Activated CD4-positive, alpha-beta memory T cell treated with anti-CD3 and anti-CD28 coated beads for 36 hours (primary cell): ENCODE data around the gene GRM2. TPM values are rescaled to one million over a fixed set of nuclear protein-coding genes. Genes with fewer than 3 reads are reported as not detected.
"Not testable (repeated sequence)": the region's sequence is repeated elsewhere in the genome, so short reads cannot be mapped to it uniquely, and the experiment has no call there.

Experiments
- CTCF ChIA-PET: fragments of 350-600 bp; sonication (Branson Sonifier 250); formaldehyde crosslinking; loops from one replicate; lab custom pipeline; 2021; ENCODE audit warnings: antibody characterized with exemption, inconsistent platforms; lab: Charles Lee
- POLR2A ChIA-PET: fragments of 350-600 bp; sonication (Branson Sonifier 250); formaldehyde crosslinking; loops from one replicate; lab custom pipeline; 2021; ENCODE audit warnings: antibody characterized with exemption; lab: Charles Lee
- DNase-seq: peaks from one replicate; pipeline ENCODE4 v3.0.0-alpha.2; 2020
- H3K27ac Mint-ChIP-seq: one replicate; pipeline ENCODE4 v1.8.0; 2021; ENCODE audit warnings: mixed read lengths
- H3K27me3 Mint-ChIP-seq: one replicate; pipeline ENCODE4 v1.8.0; 2021; ENCODE audit warnings: mixed read lengths
- H3K36me3 Mint-ChIP-seq: one replicate; pipeline ENCODE4 v1.8.0; 2021; ENCODE audit warnings: mixed read lengths
- H3K4me1 Mint-ChIP-seq: one replicate; pipeline ENCODE4 v1.8.0; 2021; ENCODE audit warnings: low read depth, mixed read lengths
- H3K4me3 Mint-ChIP-seq: one replicate; pipeline ENCODE4 v1.8.0; 2021; ENCODE audit warnings: mild to moderate bottlenecking, mixed read lengths
- H3K9me3 Mint-ChIP-seq: one replicate; pipeline ENCODE4 v1.8.0; 2021; ENCODE audit warnings: mixed read lengths
- intact Hi-C: fragments of 100-400 bp; cut with micrococcal nuclease; formaldehyde crosslinking; loops from one replicate; pipeline ENCODE4 v1.15.1; 2023
- total RNA-seq, 2 experiments: library from RNA; stranded (reverse); gene quantifications; one replicate each; pipeline ENCODE4 v1.2.3, GENCODE V29; 2021

Gene GRM2
- total RNA-seq, 2 experiments from 2014 or later = 0.22 to 0.29 TPM

GRCh38 chr3:51751287-51751686, 44.4 kb downstream of the GRM2 start:
- H3K27me3 Mint-ChIP-seq = peaks cover 4% of the 10 kb centered on the region
- intact Hi-C loops = no loop called here
- POLR2A ChIA-PET = no interaction called here
- DNase-seq = no peak
- peaks cover 5% of the 10 kb centered on the region for H3K4me1 Mint-ChIP-seq
- CTCF ChIA-PET = interaction anchor here (1.0 kb wide), 1 partner anchor 47 kb away, joined by 3 read pairs; no protein-coding TSS in a partner anchor
- H3K4me3 Mint-ChIP-seq = no peak overlapping the region
- H3K36me3 Mint-ChIP-seq = no peaks in the 10 kb centered on the region
- H3K27ac Mint-ChIP-seq = no peak overlapping the region
- H3K9me3 Mint-ChIP-seq = peaks cover 10% of the 10 kb centered on the region

GRCh38 chr3:51753763-51754750, 47.2 kb downstream of the GRM2 start:
- intact Hi-C loops, H3K4me3 Mint-ChIP-seq, H3K9me3 Mint-ChIP-seq, H3K36me3 Mint-ChIP-seq, POLR2A ChIA-PET, H3K4me1 Mint-ChIP-seq, DNase-seq, H3K27ac Mint-ChIP-seq, H3K27me3 Mint-ChIP-seq: not testable (repeated sequence)
- CTCF ChIA-PET = interaction anchor here (0.7 kb wide), 1 partner anchor 92 kb away, joined by 3 read pairs; no protein-coding TSS in a partner anchor

GRCh38 chr3:51759203-51759602, 52.3 kb downstream of the GRM2 start:
- ChIA-PET POLR2A (no interaction called here), CTCF (no interaction called here)
- H3K9me3 Mint-ChIP-seq = peaks cover 29% of the 10 kb centered on the region
- no peak overlapping the region for H3K4me3 Mint-ChIP-seq
- H3K4me1 Mint-ChIP-seq = no peaks in the 10 kb centered on the region
- intact Hi-C loops = no loop called here
- no peak for DNase-seq
- H3K27ac Mint-ChIP-seq = no peak overlapping the region
- H3K36me3 Mint-ChIP-seq = peaks cover 5% of the 10 kb centered on the region
- H3K27me3 Mint-ChIP-seq = peaks cover 5% of the 10 kb centered on the region

Other genes starting within 250 kb of the GRM2 start
- gene DCAF1, start 207.1 kb upstream of the GRM2 start, total RNA-seq = 10 to 100 TPM; 36.6 TPM
- gene RAD54L2, start 168.3 kb upstream of the GRM2 start, total RNA-seq = 10 to 100 TPM; 27.6 to 30.0 TPM
- 10 to 100 TPM; 44.9 to 45.2 TPM for gene TEX264, start 35.8 kb upstream of the GRM2 start, total RNA-seq
- gene IQCF6, start 72.2 kb downstream of the GRM2 start, total RNA-seq = not detected
- gene IQCF2, start 154.5 kb downstream of the GRM2 start, total RNA-seq = not detected
- gene IQCF5, start 168.5 kb downstream of the GRM2 start, total RNA-seq = not detected
- gene IQCF1, start 196.3 kb downstream of the GRM2 start, total RNA-seq = not detected
- 10 to 100 TPM; 32.3 to 35.4 TPM for gene RRP9, start 234.8 kb downstream of the GRM2 start, total RNA-seq
- gene PARP3, start 235.3 kb downstream of the GRM2 start, total RNA-seq = 10 to 100 TPM; 12.1 to 13.4 TPM
- not detected for gene GPR62, start 248.3 kb downstream of the GRM2 start, total RNA-seq